Cardiac fibroblast (primary cell): ENCODE data around the gene EIF2B1.

Source experiments
- DNase-seq, 2 donors: peaks; one replicate each; pipeline versions ENCODE4 v3.0.0 to v3.0.0-alpha.2; 2010; ENCODE audit warnings: low read depth in 2 of 2
- H3K4me3 ChIP-seq, 2 donors: replicated peaks in 1 of 2; 1 replicate in 1 of 2; 2 replicates in 1 of 2; pipeline ENCODE4 v1.5.1; 2011; ENCODE audit warnings: low read depth in 2 of 2, low read length in 2 of 2, mild to moderate bottlenecking in 2 of 2, moderate library complexity in 1 of 2
- TF ChIP-seq, protein P1 (sequence below): IDR thresholded peaks from one replicate; pipeline ENCODE4 v1.5.1; 2011; ENCODE audit warnings: low read depth, mild to moderate bottlenecking, low read length, inconsistent platforms

Gene EIF2B1

GRCh38 chr12:123654129-123654701 is 20.7 kb upstream of the EIF2B1 start:
- H3K4me3 ChIP-seq = no peak overlapping the region
- no peak for DNase-seq
- TF ChIP-seq, protein P1, sequence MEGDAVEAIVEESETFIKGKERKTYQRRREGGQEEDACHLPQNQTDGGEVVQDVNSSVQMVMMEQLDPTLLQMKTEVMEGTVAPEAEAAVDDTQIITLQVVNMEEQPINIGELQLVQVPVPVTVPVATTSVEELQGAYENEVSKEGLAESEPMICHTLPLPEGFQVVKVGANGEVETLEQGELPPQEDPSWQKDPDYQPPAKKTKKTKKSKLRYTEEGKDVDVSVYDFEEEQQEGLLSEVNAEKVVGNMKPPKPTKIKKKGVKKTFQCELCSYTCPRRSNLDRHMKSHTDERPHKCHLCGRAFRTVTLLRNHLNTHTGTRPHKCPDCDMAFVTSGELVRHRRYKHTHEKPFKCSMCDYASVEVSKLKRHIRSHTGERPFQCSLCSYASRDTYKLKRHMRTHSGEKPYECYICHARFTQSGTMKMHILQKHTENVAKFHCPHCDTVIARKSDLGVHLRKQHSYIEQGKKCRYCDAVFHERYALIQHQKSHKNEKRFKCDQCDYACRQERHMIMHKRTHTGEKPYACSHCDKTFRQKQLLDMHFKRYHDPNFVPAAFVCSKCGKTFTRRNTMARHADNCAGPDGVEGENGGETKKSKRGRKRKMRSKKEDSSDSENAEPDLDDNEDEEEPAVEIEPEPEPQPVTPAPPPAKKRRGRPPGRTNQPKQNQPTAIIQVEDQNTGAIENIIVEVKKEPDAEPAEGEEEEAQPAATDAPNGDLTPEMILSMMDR = no peak

- DNase-seq = no peak
- TF ChIP-seq, protein P1 = no peak
- H3K4me3 ChIP-seq = no peak overlapping the region
Measured at GRCh38 chr12:123648401-123648800, 14.9 kb upstream of the EIF2B1 start.

- TF ChIP-seq, protein P1 = no peak
- DNase-seq = no peak
- no peak overlapping the region for H3K4me3 ChIP-seq
Measured at GRCh38 chr12:123645878-123646277, 12.4 kb upstream of the EIF2B1 start.

- DNase-seq = no peak
- no peak overlapping the region for H3K4me3 ChIP-seq
- TF ChIP-seq, protein P1 = no peak
Measured at GRCh38 chr12:123645380-123645779, 11.9 kb upstream of the EIF2B1 start.

DNA sequence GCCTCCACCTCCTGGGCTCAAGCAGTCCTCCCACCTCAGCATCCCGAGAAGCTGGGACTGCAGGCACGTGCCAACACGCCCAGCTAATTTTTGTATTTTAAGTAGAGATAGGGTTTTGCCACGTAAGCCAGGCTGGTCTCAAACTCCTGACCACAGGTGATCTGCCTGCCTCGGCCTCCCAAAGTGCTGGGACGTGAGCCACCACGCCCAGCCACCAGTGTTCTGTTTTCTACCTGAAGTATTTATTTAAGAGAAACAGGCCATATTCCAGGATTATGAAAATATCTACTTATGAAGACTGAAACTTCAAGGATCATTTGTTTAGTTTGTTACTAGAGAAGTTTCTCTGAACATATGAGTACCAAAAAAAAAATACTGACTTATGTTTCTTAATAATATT is 10.4 kb upstream of the EIF2B1 start:
- TF ChIP-seq, protein P1 = no peak
- DNase-seq = no peak
- no peak overlapping the region for H3K4me3 ChIP-seq

GRCh38 chr12:123634142-123634561 is 666 bp upstream of the EIF2B1 start:
- TF ChIP-seq, protein P1 = no peak
- DNase-seq = no peak
- H3K4me3 ChIP-seq = peak overlapping the region; percentile 91 to 94
